Measurements from ENCODE around the gene SQSTM1.

DNA sequence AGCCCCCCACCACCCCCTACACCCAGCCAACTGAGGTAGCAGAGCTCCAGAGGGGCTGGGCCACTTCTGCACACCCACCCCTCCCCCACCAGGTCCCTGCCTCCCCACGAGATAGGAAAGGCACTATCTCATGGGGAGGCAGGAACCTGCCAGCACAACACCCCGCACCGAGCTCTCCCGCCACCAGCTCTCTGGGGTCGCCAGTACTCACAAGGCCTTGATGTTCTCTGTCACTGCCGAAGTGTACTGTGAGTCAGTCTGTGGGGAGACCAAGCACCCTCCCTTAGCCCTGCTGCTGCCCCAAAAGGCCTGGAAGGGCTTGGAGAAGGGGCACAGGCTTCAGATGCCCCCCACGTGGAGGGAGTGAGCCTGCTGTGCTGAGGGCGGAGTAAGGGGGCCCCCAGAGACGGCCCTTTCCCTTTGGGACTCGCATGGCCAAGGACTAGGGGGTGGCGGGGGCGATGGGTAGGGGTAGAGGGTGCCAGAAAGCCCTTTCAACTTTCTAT lies 20.0 kb upstream of the SQSTM1 start:
- TF ChIP-seq, protein P1, sequence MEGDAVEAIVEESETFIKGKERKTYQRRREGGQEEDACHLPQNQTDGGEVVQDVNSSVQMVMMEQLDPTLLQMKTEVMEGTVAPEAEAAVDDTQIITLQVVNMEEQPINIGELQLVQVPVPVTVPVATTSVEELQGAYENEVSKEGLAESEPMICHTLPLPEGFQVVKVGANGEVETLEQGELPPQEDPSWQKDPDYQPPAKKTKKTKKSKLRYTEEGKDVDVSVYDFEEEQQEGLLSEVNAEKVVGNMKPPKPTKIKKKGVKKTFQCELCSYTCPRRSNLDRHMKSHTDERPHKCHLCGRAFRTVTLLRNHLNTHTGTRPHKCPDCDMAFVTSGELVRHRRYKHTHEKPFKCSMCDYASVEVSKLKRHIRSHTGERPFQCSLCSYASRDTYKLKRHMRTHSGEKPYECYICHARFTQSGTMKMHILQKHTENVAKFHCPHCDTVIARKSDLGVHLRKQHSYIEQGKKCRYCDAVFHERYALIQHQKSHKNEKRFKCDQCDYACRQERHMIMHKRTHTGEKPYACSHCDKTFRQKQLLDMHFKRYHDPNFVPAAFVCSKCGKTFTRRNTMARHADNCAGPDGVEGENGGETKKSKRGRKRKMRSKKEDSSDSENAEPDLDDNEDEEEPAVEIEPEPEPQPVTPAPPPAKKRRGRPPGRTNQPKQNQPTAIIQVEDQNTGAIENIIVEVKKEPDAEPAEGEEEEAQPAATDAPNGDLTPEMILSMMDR (conservative IDR thresholded peaks at IDR 0.05 in 1 of 2, IDR thresholded peaks at IDR 0.05 in 1 of 2; ENCODE audit: low read depth in 1 of 2, low read length in 2 of 2) = no peak
- TF ChIP-seq EZH2 (IDR thresholded peaks at IDR 0.05; ENCODE audit: low read length, missing control alignments) = no peak

Measured in fibroblast of lung (primary cell).